HepG2 (cell line): ENCODE results near the gene SNRPN. TPM values are rescaled to one million over a fixed set of nuclear protein-coding genes. Genes with fewer than 3 reads are reported as not detected.

Source experiments
- ATF7-NPFF ChIP-seq: sonication (generic); formaldehyde crosslinking; IDR thresholded peaks from 2 replicates; pipeline ENCODE4 v1.8.1; 2023; ENCODE audit warnings: mild to moderate bottlenecking, low read depth, missing genetic modification reagents, moderate library complexity
- DR1 ChIP-seq: sonication (generic); formaldehyde crosslinking; IDR thresholded peaks from 2 replicates; pipeline ENCODE4 v1.8.0; 2021; ENCODE audit warnings: mild to moderate bottlenecking, missing genetic modification reagents, inconsistent platforms
- LBX2 ChIP-seq: sonication (generic); formaldehyde crosslinking; IDR thresholded peaks from 2 replicates; pipeline ENCODE4 v1.5.0; 2020; ENCODE audit warnings: missing genetic modification reagents, mild to moderate bottlenecking, borderline replicate concordance
- MAZ ChIP-seq, 2 experiments: sonication (generic) in 1 of 2; formaldehyde crosslinking in 1 of 2; IDR thresholded peaks; 2 replicates each; pipeline versions ENCODE4 v1.5.0 to v1.6.1; 2012 to 2020; ENCODE audit warnings: low read depth in 2 of 2, mild to moderate bottlenecking in 2 of 2, borderline replicate concordance in 1 of 2, improper control_type of control experiment in 1 of 2, low read length in 1 of 2, missing genetic modification reagents in 1 of 2, moderate library complexity in 1 of 2
- NR2C2 ChIP-seq: sonication (generic); formaldehyde crosslinking; IDR thresholded peaks from 2 replicates; pipeline ENCODE4 v1.4.0; 2020; ENCODE audit warnings: missing genetic modification reagents, mild to moderate bottlenecking, moderate library complexity, borderline replicate concordance
- PHF20 ChIP-seq: sonication (generic); formaldehyde crosslinking; IDR thresholded peaks from 2 replicates; pipeline ENCODE4 v1.5.0; 2020; ENCODE audit warnings: mild to moderate bottlenecking, missing genetic modification reagents
- PHF8 ChIP-seq: sonication (generic); formaldehyde crosslinking; IDR thresholded peaks from 2 replicates; pipeline ENCODE4 v1.5.0; 2020; ENCODE audit warnings: missing genetic modification reagents
- RBM22 ChIP-seq: fragments of 200-400 bp; formaldehyde crosslinking; optimal IDR thresholded peaks from 2 replicates; pipeline ENCODE3; 2017; ENCODE audit warnings: mild to moderate bottlenecking, low read length, moderate library complexity
- SNAPC2 ChIP-seq: sonication (generic); formaldehyde crosslinking; IDR thresholded peaks from 2 replicates; pipeline ENCODE4 v1.8.1; 2022; ENCODE audit warnings: mild to moderate bottlenecking, missing genetic modification reagents
- THAP8 ChIP-seq: sonication (generic); formaldehyde crosslinking; IDR thresholded peaks from 2 replicates; pipeline ENCODE4 v1.5.1; 2020; ENCODE audit warnings: missing genetic modification reagents, mild to moderate bottlenecking, borderline replicate concordance
- ZBTB7B ChIP-seq: sonication (generic); formaldehyde crosslinking; IDR thresholded peaks from 2 replicates; pipeline ENCODE4 v1.4.0; 2020; ENCODE audit warnings: missing genetic modification reagents
- ZFP82 ChIP-seq: sonication (generic); formaldehyde crosslinking; IDR thresholded peaks from 2 replicates; pipeline ENCODE4 v1.5.1; 2020; ENCODE audit warnings: mild to moderate bottlenecking, missing genetic modification reagents, borderline replicate concordance
- ZNF121 ChIP-seq: sonication (generic); formaldehyde crosslinking; IDR thresholded peaks from 2 replicates; pipeline ENCODE4 v1.5.0; 2020; ENCODE audit warnings: mild to moderate bottlenecking, missing genetic modification reagents
- ZNF207 ChIP-seq: fragments of 450-650 bp; IDR thresholded peaks from 2 replicates; pipeline ENCODE4 v1.6.1; 2016; ENCODE audit warnings: antibody characterized with exemption, borderline replicate concordance
- ZNF441 ChIP-seq: sonication (generic); formaldehyde crosslinking; IDR thresholded peaks from 2 replicates; pipeline ENCODE4 v1.7.0; 2021; ENCODE audit warnings: missing genetic modification reagents, borderline replicate concordance
- ZNF512 ChIP-seq: sonication (generic); formaldehyde crosslinking; IDR thresholded peaks from 2 replicates; pipeline ENCODE4 v1.4.0; 2020; ENCODE audit warnings: mild to moderate bottlenecking, missing genetic modification reagents
- ZNF543 ChIP-seq: sonication (generic); formaldehyde crosslinking; IDR thresholded peaks from 2 replicates; pipeline ENCODE4 v1.4.0; 2020; ENCODE audit warnings: mild to moderate bottlenecking, missing genetic modification reagents
- ZNF605 ChIP-seq: sonication (generic); formaldehyde crosslinking; IDR thresholded peaks from 2 replicates; pipeline ENCODE4 v1.8.0; 2022; ENCODE audit warnings: mild to moderate bottlenecking, missing genetic modification reagents
- ZNF800 ChIP-seq: sonication (generic); formaldehyde crosslinking; IDR thresholded peaks from 2 replicates; pipeline ENCODE4 v1.4.0; 2020; ENCODE audit warnings: missing genetic modification reagents
- polyA plus RNA-seq, 8 experiments: library from polyadenylated mRNA; depleted of rRNA in 3 of 8; stranded (reverse) in 7 of 8; unstranded in 1 of 8; fragments of >200 nt; fragmentation: Illumina TruSeq in 4 of 8; extraction: Trizol in 4 of 8; gene quantifications; 2 replicates each; pipeline versions ENCODE4 v1.2.1 to v1.2.3, GENCODE V29; 2011 to 2016; ENCODE audit warnings: low read depth in 4 of 8, missing spikeins in 1 of 8, mixed read lengths in 1 of 8; ENCODE audit not compliant: insufficient read depth in 1 of 8
- total RNA-seq, 5 experiments: library from RNA; depleted of rRNA; stranded (reverse); fragments of >200 nt; fragmentation: Illumina TruSeq; extraction: Trizol; gene quantifications; 2 replicates each; pipeline ENCODE4 v1.2.3, GENCODE V29; 2016; ENCODE audit warnings: low read depth in 1 of 5
- TF ChIP-seq, protein P1 (sequence below), 2 experiments: IDR thresholded peaks; 2 replicates each; pipeline ENCODE4 v1.6.1; 2011 to 2012; ENCODE audit warnings: low read length in 2 of 2, borderline replicate concordance in 1 of 2, low read depth in 1 of 2, mild to moderate bottlenecking in 1 of 2, moderate library complexity in 1 of 2

SNRPN gene
- total and polyA plus RNA-seq, 2 of the 13 experiments (the other 11 are each of a cell fraction or from before 2014, with no cell fraction given): 133 to 212 TPM

- TF ChIP-seq, protein P1, sequence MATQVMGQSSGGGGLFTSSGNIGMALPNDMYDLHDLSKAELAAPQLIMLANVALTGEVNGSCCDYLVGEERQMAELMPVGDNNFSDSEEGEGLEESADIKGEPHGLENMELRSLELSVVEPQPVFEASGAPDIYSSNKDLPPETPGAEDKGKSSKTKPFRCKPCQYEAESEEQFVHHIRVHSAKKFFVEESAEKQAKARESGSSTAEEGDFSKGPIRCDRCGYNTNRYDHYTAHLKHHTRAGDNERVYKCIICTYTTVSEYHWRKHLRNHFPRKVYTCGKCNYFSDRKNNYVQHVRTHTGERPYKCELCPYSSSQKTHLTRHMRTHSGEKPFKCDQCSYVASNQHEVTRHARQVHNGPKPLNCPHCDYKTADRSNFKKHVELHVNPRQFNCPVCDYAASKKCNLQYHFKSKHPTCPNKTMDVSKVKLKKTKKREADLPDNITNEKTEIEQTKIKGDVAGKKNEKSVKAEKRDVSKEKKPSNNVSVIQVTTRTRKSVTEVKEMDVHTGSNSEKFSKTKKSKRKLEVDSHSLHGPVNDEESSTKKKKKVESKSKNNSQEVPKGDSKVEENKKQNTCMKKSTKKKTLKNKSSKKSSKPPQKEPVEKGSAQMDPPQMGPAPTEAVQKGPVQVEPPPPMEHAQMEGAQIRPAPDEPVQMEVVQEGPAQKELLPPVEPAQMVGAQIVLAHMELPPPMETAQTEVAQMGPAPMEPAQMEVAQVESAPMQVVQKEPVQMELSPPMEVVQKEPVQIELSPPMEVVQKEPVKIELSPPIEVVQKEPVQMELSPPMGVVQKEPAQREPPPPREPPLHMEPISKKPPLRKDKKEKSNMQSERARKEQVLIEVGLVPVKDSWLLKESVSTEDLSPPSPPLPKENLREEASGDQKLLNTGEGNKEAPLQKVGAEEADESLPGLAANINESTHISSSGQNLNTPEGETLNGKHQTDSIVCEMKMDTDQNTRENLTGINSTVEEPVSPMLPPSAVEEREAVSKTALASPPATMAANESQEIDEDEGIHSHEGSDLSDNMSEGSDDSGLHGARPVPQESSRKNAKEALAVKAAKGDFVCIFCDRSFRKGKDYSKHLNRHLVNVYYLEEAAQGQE (IDR thresholded peaks at IDR 0.05; ENCODE audit: borderline replicate concordance in 1 of 2, low read depth in 1 of 2, low read length in 2 of 2): peak in 1 of 2 experiments; percentile 56; a peak in 1 of 4 replicates
- TF ChIP-seq ZNF512 (no peak), ZNF121 (CRISPR knock-in tag) (no peak), ZNF207 (no peak), ZBTB7B (CRISPR knock-in tag) (peak; percentile 86), ATF7-NPFF (CRISPR knock-in tag) (no peak), ZNF543 (CRISPR knock-in tag) (no peak), NR2C2 (CRISPR knock-in tag) (no peak), ZFP82 (CRISPR knock-in tag) (no peak), ZNF800 (CRISPR knock-in tag) (no peak), ZNF441 (CRISPR knock-in tag) (no peak), THAP8 (CRISPR knock-in tag) (no peak), MAZ (IDR thresholded peaks at IDR 0.05; ENCODE audit: borderline replicate concordance, low read depth, low read length) (no peak), MAZ (CRISPR knock-in tag; IDR thresholded peaks at IDR 0.05; ENCODE audit: low read depth) (0 out of 2 replicates have a peak, but pooled peaks have one; percentile 26), PHF8 (CRISPR knock-in tag) (peak; percentile 53; the same call in 1 of the 2 replicates), ZNF605 (CRISPR knock-in tag) (peak; percentile 32; the same call in 1 of the 2 replicates), DR1 (CRISPR knock-in tag) (no peak), RBM22 (no peak), SNAPC2 (CRISPR knock-in tag) (no peak), PHF20 (CRISPR knock-in tag) (no peak), LBX2 (CRISPR knock-in tag) (no peak)
Measured at GRCh38 chr15:24954783-24955530, at the start of gene SNRPN, which contains the start of gene SNURF (continued).
